Spleen (tissue), 7 donors: Measurements from ENCODE around the gene PCDH8.

ENCODE experiments used
- POLR2AphosphoS5 ChIP-seq, 3 donors: sonication (generic); formaldehyde crosslinking; IDR thresholded peaks; one replicate each; pipeline ENCODE4 v1.5.1; 2017; ENCODE audit warnings: antibody characterized with exemption in 3 of 3
- TF ChIP-seq, protein P1 (sequence below), 11 experiments: fragments of 200-600 bp in 7 of 11; fragments of 450-650 bp in 4 of 11; sonication (generic) in 4 of 11; IDR thresholded peaks in 8 of 11; conservative IDR thresholded peaks in 3 of 11; 1 replicate in 7 of 11; 2 replicates in 4 of 11; pipeline versions ENCODE4 v1.4.0 to v1.8.0; 2016 to 2021; ENCODE audit warnings: antibody characterized with exemption in 11 of 11, inconsistent platforms in 4 of 11, mild to moderate bottlenecking in 1 of 11
- donor health status: DM: no; HTN: no; CAD: no; lungs with moderate emphysema.
- donor health status: DM: no; HTN: no; CAD: no.
- donor health status: DM: no; HTN: no; CAD: no.

DNA sequence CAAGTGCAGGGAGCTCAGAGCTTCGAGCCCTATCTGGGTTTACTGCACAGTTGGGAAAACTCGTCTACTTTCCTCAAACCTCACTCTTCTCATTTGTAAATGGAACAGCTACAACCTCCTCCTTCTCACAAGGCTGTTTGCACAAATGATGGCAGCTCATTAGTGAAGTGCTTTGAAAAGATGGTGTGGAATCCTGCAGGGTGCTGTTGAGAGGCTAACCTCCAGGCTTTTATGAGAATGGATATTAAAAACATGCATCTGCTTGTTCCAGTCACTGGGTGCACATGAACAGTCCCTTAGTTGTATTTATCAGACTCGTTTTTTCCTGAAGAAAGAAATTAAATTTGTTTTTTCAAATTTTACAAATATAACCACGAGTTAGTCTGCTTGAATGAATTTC is 36.6 kb downstream of the PCDH8 start:
- TF ChIP-seq, protein P1, sequence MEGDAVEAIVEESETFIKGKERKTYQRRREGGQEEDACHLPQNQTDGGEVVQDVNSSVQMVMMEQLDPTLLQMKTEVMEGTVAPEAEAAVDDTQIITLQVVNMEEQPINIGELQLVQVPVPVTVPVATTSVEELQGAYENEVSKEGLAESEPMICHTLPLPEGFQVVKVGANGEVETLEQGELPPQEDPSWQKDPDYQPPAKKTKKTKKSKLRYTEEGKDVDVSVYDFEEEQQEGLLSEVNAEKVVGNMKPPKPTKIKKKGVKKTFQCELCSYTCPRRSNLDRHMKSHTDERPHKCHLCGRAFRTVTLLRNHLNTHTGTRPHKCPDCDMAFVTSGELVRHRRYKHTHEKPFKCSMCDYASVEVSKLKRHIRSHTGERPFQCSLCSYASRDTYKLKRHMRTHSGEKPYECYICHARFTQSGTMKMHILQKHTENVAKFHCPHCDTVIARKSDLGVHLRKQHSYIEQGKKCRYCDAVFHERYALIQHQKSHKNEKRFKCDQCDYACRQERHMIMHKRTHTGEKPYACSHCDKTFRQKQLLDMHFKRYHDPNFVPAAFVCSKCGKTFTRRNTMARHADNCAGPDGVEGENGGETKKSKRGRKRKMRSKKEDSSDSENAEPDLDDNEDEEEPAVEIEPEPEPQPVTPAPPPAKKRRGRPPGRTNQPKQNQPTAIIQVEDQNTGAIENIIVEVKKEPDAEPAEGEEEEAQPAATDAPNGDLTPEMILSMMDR (IDR thresholded peaks at IDR 0.05 in 8 of 11, conservative IDR thresholded peaks at IDR 0.05 in 3 of 11) = no peak
- no peak for TF ChIP-seq POLR2AphosphoS5 (IDR thresholded peaks at IDR 0.05)
